ENCODE data around the gene KRTAP4-3. TPM values are rescaled to one million over a fixed set of nuclear protein-coding genes. Genes with fewer than 3 reads are reported as not detected.
"Not testable (repeated sequence)": the region's sequence is repeated elsewhere in the genome, so short reads cannot be mapped to it uniquely, and the experiment has no call there.

Gene KRTAP4-3
- total RNA-seq, result not detected
- polyA plus RNA-seq, result not detected
- long read RNA-seq, donor 1, result 0 reads
- long read RNA-seq, donor 2, result 0 reads
- long read RNA-seq, donor 3, result 0 reads
- long read RNA-seq, donor 4, result 0 reads
- long read RNA-seq, donor 5, result 0 reads
- long read RNA-seq, donor 6, result 0 reads
- long read RNA-seq, donor 7, result 0 reads
- long read RNA-seq, donor 8, result 0 reads
- long read RNA-seq, donor 9, result 0 reads
- long read RNA-seq, donor 10, result 0 reads

DNA sequence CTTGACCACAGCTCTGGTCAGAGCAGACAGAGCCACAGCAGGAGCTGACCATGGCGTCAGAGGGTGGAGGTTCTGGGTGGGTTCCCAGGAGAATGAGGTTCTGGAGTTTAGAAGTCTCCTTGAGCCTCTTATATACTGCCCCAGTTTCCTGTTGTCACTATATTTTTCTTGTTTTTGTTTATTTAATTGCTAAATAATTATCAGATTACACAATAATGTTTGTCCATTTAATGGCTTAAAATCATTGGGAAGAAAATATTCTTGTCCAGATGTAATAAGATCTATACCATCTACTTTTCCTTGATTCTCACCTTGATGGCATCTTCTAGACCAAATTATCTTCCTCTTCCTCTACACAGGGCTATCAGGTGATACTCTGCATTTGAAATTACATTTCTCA, at the start of gene KRTAP4-3:
Gene KRTAP4-3, minus strand, starts transcription at position 101 of the 400 bp plus-strand sequence. Its CDS starts 49 bp downstream, at position 52.
- WGBS, result 100% methylated on average over 1 of the region's 1 CpG
- Histone ChIP-seq H3K4me3 (ENCODE audit: low read length in 2 of 2) (no peak within 1 kb of the TSS), H3K36me3 (ENCODE audit: control insufficient read depth in 2 of 2, insufficient read depth in 2 of 2, low read length in 1 of 2) (no peaks in the 10 kb centered on the region), H3K27ac (ENCODE audit: low read depth in 1 of 2, low read length in 1 of 2) (no peak within 1 kb of the TSS), H3K9me3 (ENCODE audit: control insufficient read depth in 2 of 2, insufficient read depth in 1 of 2, low read length in 1 of 2) (no peaks in the 10 kb centered on the region), H3K4me1 (ENCODE audit: control insufficient read depth in 2 of 2, insufficient read depth in 2 of 2, low read length in 2 of 2) (no peaks in the 10 kb centered on the region), H3K27me3 (ENCODE audit: control insufficient read depth in 2 of 2, insufficient read depth in 1 of 2, low read length in 1 of 2) (no peaks in the 10 kb centered on the region)
- DNase-seq (ENCODE audit: low read depth in 6 of 9, low spot score in 9 of 9), result no peak

GRCh38 chr17:41215681-41216080, 47.7 kb upstream of the KRTAP4-3 start:
- Histone ChIP-seq H3K27me3 (ENCODE audit: control insufficient read depth in 2 of 2, insufficient read depth in 1 of 2, low read length in 1 of 2) (no peaks in the 10 kb centered on the region), H3K4me3 (ENCODE audit: low read length in 2 of 2) (no peak overlapping the region), H3K4me1 (ENCODE audit: control insufficient read depth in 2 of 2, insufficient read depth in 2 of 2, low read length in 2 of 2) (no peaks in the 10 kb centered on the region), H3K27ac (ENCODE audit: low read depth in 1 of 2, low read length in 1 of 2) (no peak overlapping the region), H3K9me3 (ENCODE audit: control insufficient read depth in 2 of 2, insufficient read depth in 1 of 2, low read length in 1 of 2) (no peaks in the 10 kb centered on the region), H3K36me3 (ENCODE audit: control insufficient read depth in 2 of 2, insufficient read depth in 2 of 2, low read length in 1 of 2) (no peaks in the 10 kb centered on the region)
- WGBS, result 85% methylated on average over 1 of the region's 1 CpG
- DNase-seq (ENCODE audit: low read depth in 6 of 9, low spot score in 9 of 9), result no peak

GRCh38 chr17:41212524-41213169, 44.6 kb upstream of the KRTAP4-3 start:
- Histone ChIP-seq H3K4me1 (ENCODE audit: control insufficient read depth in 2 of 2, insufficient read depth in 2 of 2, low read length in 2 of 2) (no peaks in the 10 kb centered on the region), H3K27me3 (ENCODE audit: control insufficient read depth in 2 of 2, insufficient read depth in 1 of 2, low read length in 1 of 2) (no peaks in the 10 kb centered on the region), H3K9me3 (ENCODE audit: control insufficient read depth in 2 of 2, insufficient read depth in 1 of 2, low read length in 1 of 2) (no peaks in the 10 kb centered on the region), H3K27ac (ENCODE audit: low read depth in 1 of 2, low read length in 1 of 2) (no peak overlapping the region), H3K4me3 (ENCODE audit: low read length in 2 of 2) (no peak overlapping the region), H3K36me3 (ENCODE audit: control insufficient read depth in 2 of 2, insufficient read depth in 2 of 2, low read length in 1 of 2) (no peaks in the 10 kb centered on the region)
- 91% methylated on average over 7 of the region's 7 CpGs for WGBS
- DNase-seq (ENCODE audit: low read depth in 6 of 9, low spot score in 9 of 9), result no peak

DNA sequence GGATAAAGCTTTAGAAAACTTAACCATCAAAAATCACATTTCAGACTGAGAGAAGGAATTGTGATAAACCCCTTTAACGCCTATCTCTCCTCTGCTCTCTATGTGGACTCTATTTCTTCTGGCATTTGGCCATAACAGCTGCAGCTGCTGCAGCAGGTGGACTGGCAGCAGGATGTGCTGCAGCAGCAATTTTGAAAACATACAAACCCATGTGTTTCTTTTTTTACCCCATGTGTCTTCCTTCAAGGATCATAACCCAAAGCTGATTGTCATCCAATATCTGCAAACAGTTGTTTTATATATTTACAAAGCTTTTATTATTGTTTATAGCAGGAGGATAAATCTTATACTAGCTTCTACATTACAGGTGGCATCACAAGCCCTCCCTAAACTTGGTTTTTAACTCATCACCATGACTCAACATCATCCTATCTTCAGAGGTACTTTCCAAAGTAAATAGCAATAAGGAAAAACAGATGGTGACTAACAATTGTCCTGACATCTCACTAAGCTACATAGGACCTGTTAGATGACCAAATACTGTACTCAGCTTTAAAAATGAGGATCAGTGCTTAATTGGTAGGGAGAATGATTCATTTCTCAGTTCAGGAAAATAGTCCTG, 43.9 kb upstream of the KRTAP4-3 start:
- no peak overlapping the region for H3K27ac ChIP-seq (ENCODE audit: low read depth in 1 of 2, low read length in 1 of 2)
- 73% methylated on average over 1 of the region's 1 CpG for WGBS
- H3K36me3 ChIP-seq (ENCODE audit: control insufficient read depth in 2 of 2, insufficient read depth in 2 of 2, low read length in 1 of 2), result no peaks in the 10 kb centered on the region
- no peak overlapping the region for H3K4me3 ChIP-seq (ENCODE audit: low read length in 2 of 2)
- H3K27me3 ChIP-seq (ENCODE audit: control insufficient read depth in 2 of 2, insufficient read depth in 1 of 2, low read length in 1 of 2), result no peaks in the 10 kb centered on the region
- no peaks in the 10 kb centered on the region for H3K4me1 ChIP-seq (ENCODE audit: control insufficient read depth in 2 of 2, insufficient read depth in 2 of 2, low read length in 2 of 2)
- peak in 1 of 9 donors; percentile 2 for DNase-seq (ENCODE audit: low read depth in 6 of 9, low spot score in 9 of 9)
- H3K9me3 ChIP-seq (ENCODE audit: control insufficient read depth in 2 of 2, insufficient read depth in 1 of 2, low read length in 1 of 2), result no peaks in the 10 kb centered on the region

GRCh38 chr17:41199421-41200078, 31.5 kb upstream of the KRTAP4-3 start:
- Histone ChIP-seq H3K4me3 (ENCODE audit: low read length in 2 of 2) (no peak overlapping the region), H3K27ac (ENCODE audit: low read depth in 1 of 2, low read length in 1 of 2) (no peak overlapping the region), H3K9me3 (ENCODE audit: control insufficient read depth in 2 of 2, insufficient read depth in 1 of 2, low read length in 1 of 2) (no peaks in the 10 kb centered on the region), H3K27me3 (ENCODE audit: control insufficient read depth in 2 of 2, insufficient read depth in 1 of 2, low read length in 1 of 2) (no peaks in the 10 kb centered on the region), H3K36me3 (ENCODE audit: control insufficient read depth in 2 of 2, insufficient read depth in 2 of 2, low read length in 1 of 2) (no peaks in the 10 kb centered on the region), H3K4me1 (ENCODE audit: control insufficient read depth in 2 of 2, insufficient read depth in 2 of 2, low read length in 2 of 2) (no peaks in the 10 kb centered on the region)
- no peak for DNase-seq (ENCODE audit: low read depth in 6 of 9, low spot score in 9 of 9)
- WGBS, result 74% methylated on average over 5 of the region's 5 CpGs

- Histone ChIP-seq H3K4me1 (ENCODE audit: control insufficient read depth in 2 of 2, insufficient read depth in 2 of 2, low read length in 2 of 2) (no peaks in the 10 kb centered on the region), H3K9me3 (ENCODE audit: control insufficient read depth in 2 of 2, insufficient read depth in 1 of 2, low read length in 1 of 2) (no peaks in the 10 kb centered on the region), H3K4me3 (ENCODE audit: low read length in 2 of 2) (no peak overlapping the region), H3K27ac (ENCODE audit: low read depth in 1 of 2, low read length in 1 of 2) (no peak overlapping the region), H3K36me3 (ENCODE audit: control insufficient read depth in 2 of 2, insufficient read depth in 2 of 2, low read length in 1 of 2) (no peaks in the 10 kb centered on the region), H3K27me3 (ENCODE audit: control insufficient read depth in 2 of 2, insufficient read depth in 1 of 2, low read length in 1 of 2) (no peaks in the 10 kb centered on the region)
- WGBS, result 54% methylated on average over 1 of the region's 1 CpG
- no peak for DNase-seq (ENCODE audit: low read depth in 6 of 9, low spot score in 9 of 9)
Measured at GRCh38 chr17:41196068-41196467, 28.0 kb upstream of the KRTAP4-3 start.

GRCh38 chr17:41190328-41190727, 22.3 kb upstream of the KRTAP4-3 start:
- no peaks in the 10 kb centered on the region for H3K27me3 ChIP-seq (ENCODE audit: control insufficient read depth in 2 of 2, insufficient read depth in 1 of 2, low read length in 1 of 2)
- WGBS, result 91% methylated on average over 3 of the region's 3 CpGs
- no peaks in the 10 kb centered on the region for H3K9me3 ChIP-seq (ENCODE audit: control insufficient read depth in 2 of 2, insufficient read depth in 1 of 2, low read length in 1 of 2)
- H3K4me3 ChIP-seq (ENCODE audit: low read length in 2 of 2), result no peak overlapping the region
- no peaks in the 10 kb centered on the region for H3K36me3 ChIP-seq (ENCODE audit: control insufficient read depth in 2 of 2, insufficient read depth in 2 of 2, low read length in 1 of 2)
- no peak for DNase-seq (ENCODE audit: low read depth in 6 of 9, low spot score in 9 of 9)
- H3K4me1 ChIP-seq (ENCODE audit: control insufficient read depth in 2 of 2, insufficient read depth in 2 of 2, low read length in 2 of 2), result no peaks in the 10 kb centered on the region
- no peak overlapping the region for H3K27ac ChIP-seq (ENCODE audit: low read depth in 1 of 2, low read length in 1 of 2)

GRCh38 chr17:41189837-41190318, 21.9 kb upstream of the KRTAP4-3 start, which contains the start of gene KRTAP9-1:
KRTAP9-1 (plus strand) TSS chr17:41189887; CDS start chr17:41189887, 0 bp downstream.
- not testable (repeated sequence) for DNase-seq (ENCODE audit: low read depth in 6 of 9, low spot score in 9 of 9); H3K4me3 ChIP-seq (ENCODE audit: low read length in 2 of 2); H3K36me3 ChIP-seq (ENCODE audit: control insufficient read depth in 2 of 2, insufficient read depth in 2 of 2, low read length in 1 of 2); H3K4me1 ChIP-seq (ENCODE audit: control insufficient read depth in 2 of 2, insufficient read depth in 2 of 2, low read length in 2 of 2); H3K9me3 ChIP-seq (ENCODE audit: control insufficient read depth in 2 of 2, insufficient read depth in 1 of 2, low read length in 1 of 2); H3K27ac ChIP-seq (ENCODE audit: low read depth in 1 of 2, low read length in 1 of 2); H3K27me3 ChIP-seq (ENCODE audit: control insufficient read depth in 2 of 2, insufficient read depth in 1 of 2, low read length in 1 of 2)
- WGBS, result 100% methylated on average over 1 of the region's 1 CpG

- WGBS, result 100% methylated on average over 2 of the region's 2 CpGs
- no peaks in the 10 kb centered on the region for H3K9me3 ChIP-seq (ENCODE audit: control insufficient read depth in 2 of 2, insufficient read depth in 1 of 2, low read length in 1 of 2)
- H3K4me3 ChIP-seq (ENCODE audit: low read length in 2 of 2), result no peak overlapping the region
- H3K36me3 ChIP-seq (ENCODE audit: control insufficient read depth in 2 of 2, insufficient read depth in 2 of 2, low read length in 1 of 2), result no peaks in the 10 kb centered on the region
- H3K27ac ChIP-seq (ENCODE audit: low read depth in 1 of 2, low read length in 1 of 2), result no peak overlapping the region
- H3K4me1 ChIP-seq (ENCODE audit: control insufficient read depth in 2 of 2, insufficient read depth in 2 of 2, low read length in 2 of 2), result no peaks in the 10 kb centered on the region
- DNase-seq (ENCODE audit: low read depth in 6 of 9, low spot score in 9 of 9), result no peak
- no peaks in the 10 kb centered on the region for H3K27me3 ChIP-seq (ENCODE audit: control insufficient read depth in 2 of 2, insufficient read depth in 1 of 2, low read length in 1 of 2)
Measured at GRCh38 chr17:41186872-41187271, 18.9 kb upstream of the KRTAP4-3 start.
